Measurements from ENCODE around the gene RPRD1A.
A peak's percentile ranks its signal among the peaks of the same experiment; 100 is the strongest.

RPRD1A gene

DNA sequence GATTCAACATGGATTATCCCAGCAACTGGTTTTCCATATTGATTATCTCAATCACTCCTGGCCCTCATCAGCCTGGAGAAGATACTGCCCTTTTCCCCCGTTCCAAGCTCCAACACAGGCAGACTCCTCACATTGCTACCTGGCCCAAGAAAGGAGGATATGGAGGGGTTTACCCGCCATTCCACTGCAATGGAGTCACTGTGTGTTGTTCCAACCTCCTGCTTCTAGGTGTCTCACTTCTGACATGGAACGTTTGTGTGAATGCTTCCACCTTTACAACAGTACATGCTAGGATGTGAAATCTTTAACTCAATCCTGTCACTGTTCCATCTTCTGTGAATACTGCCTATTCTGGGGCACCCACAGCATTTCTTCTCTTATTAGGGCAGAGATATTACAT is 58.1 kb downstream of the RPRD1A start:
- Histone ChIP-seq H4K8ac (ENCODE audit: low read depth, low read length) (no peak overlapping the region), H3K18ac (ENCODE audit: low read length) (no peak overlapping the region), H4K5ac (ENCODE audit: low read length) (no peak overlapping the region), H3K23ac (ENCODE audit: low read length) (no peak overlapping the region), H2BK120ac (ENCODE audit: low read depth, low read length) (no peak overlapping the region), H3K27me3 (ENCODE audit: insufficient read depth, low read length, poor library complexity) (no peaks in the 10 kb centered on the region), H3K27ac (ENCODE audit: low read depth, low read length) (no peak overlapping the region), H3K4me1 (ENCODE audit: control insufficient read depth, low read depth, low read length) (no peaks in the 10 kb centered on the region), H3K56ac (ENCODE audit: low read length) (no peak overlapping the region), H3K4ac (ENCODE audit: low read depth, low read length) (no peak overlapping the region), H3K4me3 (ENCODE audit: low read length) (no peak overlapping the region), H2BK5ac (ENCODE audit: low read length) (no peak overlapping the region), H3K4me2 (ENCODE audit: low read length) (no peak overlapping the region), H3K9ac (ENCODE audit: low read length) (no peak overlapping the region), H2BK15ac (replicated peaks; ENCODE audit: low read depth) (no peak overlapping the region), H3K79me1 (ENCODE audit: low read length) (no peaks in the 10 kb centered on the region), H3K79me2 (ENCODE audit: control insufficient read depth, insufficient read depth, low read length) (no peaks in the 10 kb centered on the region), H2AK5ac (ENCODE audit: low read length) (no peak overlapping the region), H3K36me3 (ENCODE audit: control insufficient read depth, insufficient read depth, low read length) (no peaks in the 10 kb centered on the region)
- DNase-seq = peak; percentile 31
- no CpG with 5 or more reads among the region's 3 CpGs for WGBS (ENCODE audit: extremely low coverage, insufficient coverage, low lambda C conversion rate)

GRCh38 chr18:36006997-36007396 is 60.4 kb downstream of the RPRD1A start:
- no CpG with 5 or more reads among the region's 2 CpGs for WGBS (ENCODE audit: extremely low coverage, insufficient coverage, low lambda C conversion rate)

GRCh38 chr18:35999925-36000324 is 67.4 kb downstream of the RPRD1A start:
- no CpG with 5 or more reads among the region's 1 CpG for WGBS (ENCODE audit: extremely low coverage, insufficient coverage, low lambda C conversion rate)
- H2BK15ac ChIP-seq (replicated peaks; ENCODE audit: low read depth) = no peak overlapping the region
- no peak overlapping the region for H3K56ac ChIP-seq (ENCODE audit: low read length)
- H3K27me3 ChIP-seq (ENCODE audit: insufficient read depth, low read length, poor library complexity) = no peaks in the 10 kb centered on the region
- no peak overlapping the region for H3K4me3 ChIP-seq (ENCODE audit: low read length)
- no peak overlapping the region for H2AK5ac ChIP-seq (ENCODE audit: low read length)
- H3K79me2 ChIP-seq (ENCODE audit: control insufficient read depth, insufficient read depth, low read length) = no peaks in the 10 kb centered on the region
- no peak overlapping the region for H3K23ac ChIP-seq (ENCODE audit: low read length)
- H3K4me1 ChIP-seq (ENCODE audit: control insufficient read depth, low read depth, low read length) = no peaks in the 10 kb centered on the region
- H3K18ac ChIP-seq (ENCODE audit: low read length) = no peak overlapping the region
- no peak for DNase-seq
- H4K5ac ChIP-seq (ENCODE audit: low read length) = no peak overlapping the region
- H4K8ac ChIP-seq (ENCODE audit: low read depth, low read length) = no peak overlapping the region
- no peak overlapping the region for H2BK5ac ChIP-seq (ENCODE audit: low read length)
- no peak overlapping the region for H2BK120ac ChIP-seq (ENCODE audit: low read depth, low read length)
- H3K4ac ChIP-seq (ENCODE audit: low read depth, low read length) = no peak overlapping the region
- H3K4me2 ChIP-seq (ENCODE audit: low read length) = no peak overlapping the region
- no peak overlapping the region for H3K9ac ChIP-seq (ENCODE audit: low read length)
- H3K36me3 ChIP-seq (ENCODE audit: control insufficient read depth, insufficient read depth, low read length) = no peaks in the 10 kb centered on the region
- H3K79me1 ChIP-seq (ENCODE audit: low read length) = no peaks in the 10 kb centered on the region
- no peak overlapping the region for H3K27ac ChIP-seq (ENCODE audit: low read depth, low read length)

More at GRCh38 chr18:36006997-36007396, 60.4 kb downstream of the RPRD1A start:
- DNase-seq = no peak
- H3K36me3 ChIP-seq (ENCODE audit: control insufficient read depth, insufficient read depth, low read length) = no peaks in the 10 kb centered on the region
- no peak overlapping the region for H2BK15ac ChIP-seq (replicated peaks; ENCODE audit: low read depth)
- no peak overlapping the region for H4K5ac ChIP-seq (ENCODE audit: low read length)
- no peak overlapping the region for H3K4me2 ChIP-seq (ENCODE audit: low read length)
- H2BK120ac ChIP-seq (ENCODE audit: low read depth, low read length) = no peak overlapping the region
- no peak overlapping the region for H3K18ac ChIP-seq (ENCODE audit: low read length)
- no peak overlapping the region for H2BK5ac ChIP-seq (ENCODE audit: low read length)
- H2AK5ac ChIP-seq (ENCODE audit: low read length) = no peak overlapping the region
- no peak overlapping the region for H3K56ac ChIP-seq (ENCODE audit: low read length)
- no peak overlapping the region for H3K4me3 ChIP-seq (ENCODE audit: low read length)
- no peak overlapping the region for H3K23ac ChIP-seq (ENCODE audit: low read length)
- no peaks in the 10 kb centered on the region for H3K27me3 ChIP-seq (ENCODE audit: insufficient read depth, low read length, poor library complexity)
- H3K4me1 ChIP-seq (ENCODE audit: control insufficient read depth, low read depth, low read length) = no peaks in the 10 kb centered on the region
- H3K9ac ChIP-seq (ENCODE audit: low read length) = no peak overlapping the region
- H4K8ac ChIP-seq (ENCODE audit: low read depth, low read length) = no peak overlapping the region
- H3K27ac ChIP-seq (ENCODE audit: low read depth, low read length) = no peak overlapping the region
- no peaks in the 10 kb centered on the region for H3K79me2 ChIP-seq (ENCODE audit: control insufficient read depth, insufficient read depth, low read length)
- no peaks in the 10 kb centered on the region for H3K79me1 ChIP-seq (ENCODE audit: low read length)
- no peak overlapping the region for H3K4ac ChIP-seq (ENCODE audit: low read depth, low read length)

- Histone ChIP-seq H3K4me3 (ENCODE audit: low read length) (no peak overlapping the region), H3K9ac (ENCODE audit: low read length) (no peak overlapping the region), H3K79me2 (ENCODE audit: control insufficient read depth, insufficient read depth, low read length) (no peaks in the 10 kb centered on the region), H3K27me3 (ENCODE audit: insufficient read depth, low read length, poor library complexity) (no peaks in the 10 kb centered on the region), H2BK120ac (ENCODE audit: low read depth, low read length) (no peak overlapping the region), H3K4me2 (ENCODE audit: low read length) (no peak overlapping the region), H3K23ac (ENCODE audit: low read length) (no peak overlapping the region), H3K27ac (ENCODE audit: low read depth, low read length) (no peak overlapping the region), H3K18ac (ENCODE audit: low read length) (no peak overlapping the region), H3K36me3 (ENCODE audit: control insufficient read depth, insufficient read depth, low read length) (no peaks in the 10 kb centered on the region), H3K4ac (ENCODE audit: low read depth, low read length) (no peak overlapping the region), H2BK5ac (ENCODE audit: low read length) (no peak overlapping the region), H3K4me1 (ENCODE audit: control insufficient read depth, low read depth, low read length) (no peaks in the 10 kb centered on the region), H4K8ac (ENCODE audit: low read depth, low read length) (no peak overlapping the region), H2AK5ac (ENCODE audit: low read length) (no peak overlapping the region), H4K5ac (ENCODE audit: low read length) (no peak overlapping the region), H2BK15ac (replicated peaks; ENCODE audit: low read depth) (no peak overlapping the region), H3K56ac (ENCODE audit: low read length) (no peak overlapping the region), H3K79me1 (ENCODE audit: low read length) (no peaks in the 10 kb centered on the region)
- WGBS (ENCODE audit: extremely low coverage, insufficient coverage, low lambda C conversion rate) = no CpG with 5 or more reads among the region's 1 CpG
- peak; percentile 14 for DNase-seq
These were observed 68.4 kb downstream of the RPRD1A start for GRCh38 chr18:35998967-35999366.

GRCh38 chr18:35993013-35993412 is 74.3 kb downstream of the RPRD1A start:
- WGBS (ENCODE audit: extremely low coverage, insufficient coverage, low lambda C conversion rate) = 100% methylated on average over 1 of the region's 6 CpGs
- no peak overlapping the region for H3K56ac ChIP-seq (ENCODE audit: low read length)
- no peak for DNase-seq
- no peak overlapping the region for H4K8ac ChIP-seq (ENCODE audit: low read depth, low read length)
- H3K27ac ChIP-seq (ENCODE audit: low read depth, low read length) = no peak overlapping the region
- no peak overlapping the region for H3K18ac ChIP-seq (ENCODE audit: low read length)
- H3K36me3 ChIP-seq (ENCODE audit: control insufficient read depth, insufficient read depth, low read length) = peaks cover 2% of the 10 kb centered on the region
- H2BK5ac ChIP-seq (ENCODE audit: low read length) = no peak overlapping the region
- no peaks in the 10 kb centered on the region for H3K79me2 ChIP-seq (ENCODE audit: control insufficient read depth, insufficient read depth, low read length)
- H2AK5ac ChIP-seq (ENCODE audit: low read length) = no peak overlapping the region
- no peak overlapping the region for H3K4me2 ChIP-seq (ENCODE audit: low read length)
- no peak overlapping the region for H4K5ac ChIP-seq (ENCODE audit: low read length)
- H2BK120ac ChIP-seq (ENCODE audit: low read depth, low read length) = no peak overlapping the region
- H2BK15ac ChIP-seq (replicated peaks; ENCODE audit: low read depth) = no peak overlapping the region
- H3K4me3 ChIP-seq (ENCODE audit: low read length) = no peak overlapping the region
- H3K4me1 ChIP-seq (ENCODE audit: control insufficient read depth, low read depth, low read length) = no peaks in the 10 kb centered on the region
- H3K4ac ChIP-seq (ENCODE audit: low read depth, low read length) = no peak overlapping the region
- no peaks in the 10 kb centered on the region for H3K79me1 ChIP-seq (ENCODE audit: low read length)
- H3K27me3 ChIP-seq (ENCODE audit: insufficient read depth, low read length, poor library complexity) = no peaks in the 10 kb centered on the region
- no peak overlapping the region for H3K9ac ChIP-seq (ENCODE audit: low read length)
- no peak overlapping the region for H3K23ac ChIP-seq (ENCODE audit: low read length)

- Histone ChIP-seq H3K79me2 (ENCODE audit: control insufficient read depth, insufficient read depth, low read length) (no peaks in the 10 kb centered on the region), H3K79me1 (ENCODE audit: low read length) (no peaks in the 10 kb centered on the region), H3K4me3 (ENCODE audit: low read length) (no peak overlapping the region), H3K27ac (ENCODE audit: low read depth, low read length) (no peak overlapping the region), H3K4ac (ENCODE audit: low read depth, low read length) (no peak overlapping the region), H3K4me2 (ENCODE audit: low read length) (no peak overlapping the region), H3K23ac (ENCODE audit: low read length) (no peak overlapping the region), H3K56ac (ENCODE audit: low read length) (no peak overlapping the region), H2BK15ac (replicated peaks; ENCODE audit: low read depth) (no peak overlapping the region), H4K5ac (ENCODE audit: low read length) (no peak overlapping the region), H3K9ac (ENCODE audit: low read length) (no peak overlapping the region), H2AK5ac (ENCODE audit: low read length) (no peak overlapping the region), H2BK5ac (ENCODE audit: low read length) (no peak overlapping the region), H3K18ac (ENCODE audit: low read length) (no peak overlapping the region), H2BK120ac (ENCODE audit: low read depth, low read length) (no peak overlapping the region), H3K27me3 (ENCODE audit: insufficient read depth, low read length, poor library complexity) (no peaks in the 10 kb centered on the region), H4K8ac (ENCODE audit: low read depth, low read length) (no peak overlapping the region), H3K4me1 (ENCODE audit: control insufficient read depth, low read depth, low read length) (no peaks in the 10 kb centered on the region), H3K36me3 (ENCODE audit: control insufficient read depth, insufficient read depth, low read length) (peaks cover 2% of the 10 kb centered on the region)
- no peak for DNase-seq
These were observed 75.7 kb downstream of the RPRD1A start for GRCh38 chr18:35991696-35992095.
